Ishikawa (cell line): ENCODE measurements around the gene FHIT.

Experiments used
- CEBPB ChIP-seq: IDR thresholded peaks from 2 replicates; pipeline ENCODE4 v1.6.1; 2012
- CREB1 ChIP-seq: IDR thresholded peaks from 2 replicates; pipeline ENCODE4 v1.6.1; 2012; ENCODE audit warnings: low read depth
- EGR1 ChIP-seq: IDR thresholded peaks from 2 replicates; pipeline ENCODE4 v1.6.1; 2012
- EP300 ChIP-seq: IDR thresholded peaks from 2 replicates; pipeline ENCODE4 v1.6.1; 2012; ENCODE audit warnings: borderline replicate concordance
- FOXM1 ChIP-seq: IDR thresholded peaks from 2 replicates; pipeline ENCODE4 v1.6.1; 2012; ENCODE audit warnings: low read depth, borderline replicate concordance
- NFIC ChIP-seq: IDR thresholded peaks from 2 replicates; pipeline ENCODE4 v1.6.1; 2012
- RAD21 ChIP-seq: IDR thresholded peaks from 2 replicates; pipeline ENCODE4 v1.6.1; 2012; ENCODE audit warnings: low read depth
- TAF1 ChIP-seq: IDR thresholded peaks from 2 replicates; pipeline ENCODE4 v1.6.1; 2012; ENCODE audit warnings: low read depth, mild to moderate bottlenecking
- TCF12 ChIP-seq: IDR thresholded peaks from 2 replicates; pipeline ENCODE4 v1.6.1; 2012; ENCODE audit warnings: low read depth
- TEAD4 ChIP-seq: IDR thresholded peaks from 2 replicates; pipeline ENCODE4 v1.6.1; 2012
- YY1 ChIP-seq: IDR thresholded peaks from 2 replicates; pipeline ENCODE4 v1.6.1; 2012; ENCODE audit warnings: low read depth
- ZBTB7A ChIP-seq: IDR thresholded peaks from 2 replicates; pipeline ENCODE4 v1.6.1; 2012; ENCODE audit warnings: low read depth
- TF ChIP-seq, protein P1 (sequence below): IDR thresholded peaks from 2 replicates; pipeline ENCODE4 v1.6.1; 2012
- TF ChIP-seq, protein P2 (sequence below): IDR thresholded peaks from 2 replicates; pipeline ENCODE4 v1.6.1; 2012; ENCODE audit warnings: low read depth, mild to moderate bottlenecking
- TF ChIP-seq, protein P3 (sequence below): IDR thresholded peaks from 2 replicates; pipeline ENCODE4 v1.6.1; 2012

The FHIT gene

DNA sequence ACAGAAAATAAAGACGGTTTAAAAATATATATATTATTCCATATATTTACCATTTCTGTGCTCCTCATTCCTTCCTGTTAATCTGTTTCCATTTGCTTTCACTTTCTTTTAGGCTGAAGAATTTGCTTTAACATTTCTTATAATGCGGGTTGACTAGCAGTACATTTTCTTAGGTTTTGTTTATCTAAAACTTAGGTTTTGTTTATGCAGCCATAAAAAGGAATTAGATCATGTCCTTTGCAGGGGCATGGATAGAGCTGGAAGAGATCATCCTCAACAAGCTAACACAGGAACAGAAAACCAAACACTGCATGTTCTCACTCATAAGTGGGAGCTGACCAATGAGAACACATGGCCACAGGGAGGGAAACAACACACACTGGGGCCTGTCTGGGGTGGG is 578.1 kb downstream of the FHIT start:
- TF ChIP-seq TEAD4 = no peak
- TF ChIP-seq EP300 = no peak
- no peak for TF ChIP-seq TAF1
- TF ChIP-seq RAD21 = no peak
- TF ChIP-seq NFIC = no peak
- TF ChIP-seq FOXM1 = no peak
- TF ChIP-seq CREB1 = no peak
- TF ChIP-seq CEBPB = no peak
- TF ChIP-seq ZBTB7A = no peak
- no peak for TF ChIP-seq TCF12
- TF ChIP-seq, protein P1, sequence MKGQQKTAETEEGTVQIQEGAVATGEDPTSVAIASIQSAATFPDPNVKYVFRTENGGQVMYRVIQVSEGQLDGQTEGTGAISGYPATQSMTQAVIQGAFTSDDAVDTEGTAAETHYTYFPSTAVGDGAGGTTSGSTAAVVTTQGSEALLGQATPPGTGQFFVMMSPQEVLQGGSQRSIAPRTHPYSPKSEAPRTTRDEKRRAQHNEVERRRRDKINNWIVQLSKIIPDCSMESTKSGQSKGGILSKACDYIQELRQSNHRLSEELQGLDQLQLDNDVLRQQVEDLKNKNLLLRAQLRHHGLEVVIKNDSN = no peak
- no peak for TF ChIP-seq EGR1
- TF ChIP-seq, protein P2, sequence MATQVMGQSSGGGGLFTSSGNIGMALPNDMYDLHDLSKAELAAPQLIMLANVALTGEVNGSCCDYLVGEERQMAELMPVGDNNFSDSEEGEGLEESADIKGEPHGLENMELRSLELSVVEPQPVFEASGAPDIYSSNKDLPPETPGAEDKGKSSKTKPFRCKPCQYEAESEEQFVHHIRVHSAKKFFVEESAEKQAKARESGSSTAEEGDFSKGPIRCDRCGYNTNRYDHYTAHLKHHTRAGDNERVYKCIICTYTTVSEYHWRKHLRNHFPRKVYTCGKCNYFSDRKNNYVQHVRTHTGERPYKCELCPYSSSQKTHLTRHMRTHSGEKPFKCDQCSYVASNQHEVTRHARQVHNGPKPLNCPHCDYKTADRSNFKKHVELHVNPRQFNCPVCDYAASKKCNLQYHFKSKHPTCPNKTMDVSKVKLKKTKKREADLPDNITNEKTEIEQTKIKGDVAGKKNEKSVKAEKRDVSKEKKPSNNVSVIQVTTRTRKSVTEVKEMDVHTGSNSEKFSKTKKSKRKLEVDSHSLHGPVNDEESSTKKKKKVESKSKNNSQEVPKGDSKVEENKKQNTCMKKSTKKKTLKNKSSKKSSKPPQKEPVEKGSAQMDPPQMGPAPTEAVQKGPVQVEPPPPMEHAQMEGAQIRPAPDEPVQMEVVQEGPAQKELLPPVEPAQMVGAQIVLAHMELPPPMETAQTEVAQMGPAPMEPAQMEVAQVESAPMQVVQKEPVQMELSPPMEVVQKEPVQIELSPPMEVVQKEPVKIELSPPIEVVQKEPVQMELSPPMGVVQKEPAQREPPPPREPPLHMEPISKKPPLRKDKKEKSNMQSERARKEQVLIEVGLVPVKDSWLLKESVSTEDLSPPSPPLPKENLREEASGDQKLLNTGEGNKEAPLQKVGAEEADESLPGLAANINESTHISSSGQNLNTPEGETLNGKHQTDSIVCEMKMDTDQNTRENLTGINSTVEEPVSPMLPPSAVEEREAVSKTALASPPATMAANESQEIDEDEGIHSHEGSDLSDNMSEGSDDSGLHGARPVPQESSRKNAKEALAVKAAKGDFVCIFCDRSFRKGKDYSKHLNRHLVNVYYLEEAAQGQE = no peak
- TF ChIP-seq YY1 = no peak
- TF ChIP-seq, protein P3, sequence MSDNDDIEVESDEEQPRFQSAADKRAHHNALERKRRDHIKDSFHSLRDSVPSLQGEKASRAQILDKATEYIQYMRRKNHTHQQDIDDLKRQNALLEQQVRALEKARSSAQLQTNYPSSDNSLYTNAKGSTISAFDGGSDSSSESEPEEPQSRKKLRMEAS = no peak

DNA sequence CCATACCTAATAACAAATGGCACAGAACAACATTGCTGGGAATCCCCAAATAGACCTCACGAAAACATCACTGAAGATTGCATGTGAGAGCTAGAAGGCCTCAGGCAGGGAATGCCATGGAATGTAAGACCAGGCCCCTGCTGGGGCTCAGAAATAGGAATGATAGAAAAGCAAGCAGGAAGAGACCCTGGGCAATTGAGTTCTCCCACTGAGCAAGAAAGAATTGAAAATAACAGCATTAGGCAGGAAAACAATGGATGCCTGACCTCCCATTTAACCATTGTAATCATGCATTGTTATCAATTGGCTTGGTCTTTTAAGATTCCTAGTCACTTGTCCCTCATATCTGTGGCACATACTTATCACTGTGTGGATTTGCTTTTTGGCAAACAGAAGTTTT is 581.6 kb downstream of the FHIT start:
- TF ChIP-seq, protein P1 = no peak
- TF ChIP-seq, protein P2 = no peak
- TF ChIP-seq, protein P3 = no peak
- TF ChIP-seq TCF12 (no peak), ZBTB7A (no peak), CEBPB (no peak), TEAD4 (no peak), FOXM1 (no peak), EP300 (no peak), CREB1 (no peak), TAF1 (no peak), EGR1 (no peak), RAD21 (no peak)

DNA sequence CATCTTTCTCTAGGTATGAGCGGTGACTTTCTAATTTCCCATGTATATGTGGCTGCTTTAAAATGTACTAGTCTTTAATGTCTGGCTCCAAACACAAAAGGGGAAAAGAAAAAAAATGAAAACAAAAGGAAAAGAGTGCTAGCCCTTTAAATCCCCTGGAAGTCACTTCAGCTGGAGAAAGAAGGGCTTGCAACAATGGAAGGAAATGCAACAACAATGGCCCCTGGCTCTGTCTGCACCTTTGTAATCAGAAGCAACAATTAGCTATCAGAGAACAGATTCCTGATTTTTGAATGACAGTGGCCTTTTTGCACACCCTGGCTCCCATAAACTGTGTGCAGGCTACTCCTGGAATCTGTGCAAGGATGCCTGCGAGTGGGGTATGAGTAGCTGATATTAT is 591.2 kb downstream of the FHIT start:
- no peak for TF ChIP-seq EP300
- TF ChIP-seq CEBPB = no peak
- TF ChIP-seq, protein P1 = no peak
- no peak for TF ChIP-seq CREB1
- TF ChIP-seq YY1 = no peak
- no peak for TF ChIP-seq TEAD4
- no peak for TF ChIP-seq NFIC
- no peak for TF ChIP-seq EGR1
- TF ChIP-seq, protein P3 = no peak
- no peak for TF ChIP-seq FOXM1
- TF ChIP-seq ZBTB7A = no peak
- TF ChIP-seq, protein P2 = no peak
- TF ChIP-seq TAF1 = no peak
- no peak for TF ChIP-seq TCF12
- TF ChIP-seq RAD21 = no peak

DNA sequence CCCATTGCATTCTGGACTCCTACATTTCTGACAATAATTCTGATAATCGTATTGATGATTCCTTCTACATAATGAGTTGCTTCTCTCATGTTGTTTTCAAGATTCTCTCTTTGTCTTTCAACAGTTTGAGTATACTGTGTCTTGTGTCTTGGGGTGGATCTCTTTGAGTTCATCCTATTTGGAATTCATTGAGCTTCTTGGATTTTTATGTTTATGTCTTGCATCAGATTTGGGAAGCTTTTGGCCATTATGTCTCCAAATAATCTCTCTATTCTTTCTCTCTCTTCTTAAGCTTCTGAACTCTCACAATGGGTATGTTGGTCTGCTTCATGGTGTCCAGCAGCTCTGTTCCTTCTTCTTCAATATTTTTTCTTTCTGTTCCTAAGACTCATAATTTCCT is 592.2 kb downstream of the FHIT start:
- TF ChIP-seq CREB1 (no peak), EGR1 (no peak), CEBPB (no peak)
